ENCODE data around the gene DNAH1. TPM values are rescaled to one million over a fixed set of nuclear protein-coding genes. Genes with fewer than 3 reads are reported as not detected.

Gene DNAH1
- total RNA-seq, 1 donor, result 6.0 TPM

GRCh38 chr3:52397676-52398399 lies 81.7 kb downstream of the DNAH1 start:
- DNase-seq (ENCODE audit: low read depth), result no peak
- TF ChIP-seq, protein P1, sequence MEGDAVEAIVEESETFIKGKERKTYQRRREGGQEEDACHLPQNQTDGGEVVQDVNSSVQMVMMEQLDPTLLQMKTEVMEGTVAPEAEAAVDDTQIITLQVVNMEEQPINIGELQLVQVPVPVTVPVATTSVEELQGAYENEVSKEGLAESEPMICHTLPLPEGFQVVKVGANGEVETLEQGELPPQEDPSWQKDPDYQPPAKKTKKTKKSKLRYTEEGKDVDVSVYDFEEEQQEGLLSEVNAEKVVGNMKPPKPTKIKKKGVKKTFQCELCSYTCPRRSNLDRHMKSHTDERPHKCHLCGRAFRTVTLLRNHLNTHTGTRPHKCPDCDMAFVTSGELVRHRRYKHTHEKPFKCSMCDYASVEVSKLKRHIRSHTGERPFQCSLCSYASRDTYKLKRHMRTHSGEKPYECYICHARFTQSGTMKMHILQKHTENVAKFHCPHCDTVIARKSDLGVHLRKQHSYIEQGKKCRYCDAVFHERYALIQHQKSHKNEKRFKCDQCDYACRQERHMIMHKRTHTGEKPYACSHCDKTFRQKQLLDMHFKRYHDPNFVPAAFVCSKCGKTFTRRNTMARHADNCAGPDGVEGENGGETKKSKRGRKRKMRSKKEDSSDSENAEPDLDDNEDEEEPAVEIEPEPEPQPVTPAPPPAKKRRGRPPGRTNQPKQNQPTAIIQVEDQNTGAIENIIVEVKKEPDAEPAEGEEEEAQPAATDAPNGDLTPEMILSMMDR (IDR thresholded peaks at IDR 0.05; ENCODE audit: insufficient read depth, low read length), result no peak
- no peak overlapping the region for H3K4me3 ChIP-seq (ENCODE audit: low read depth, low read length)

DNA sequence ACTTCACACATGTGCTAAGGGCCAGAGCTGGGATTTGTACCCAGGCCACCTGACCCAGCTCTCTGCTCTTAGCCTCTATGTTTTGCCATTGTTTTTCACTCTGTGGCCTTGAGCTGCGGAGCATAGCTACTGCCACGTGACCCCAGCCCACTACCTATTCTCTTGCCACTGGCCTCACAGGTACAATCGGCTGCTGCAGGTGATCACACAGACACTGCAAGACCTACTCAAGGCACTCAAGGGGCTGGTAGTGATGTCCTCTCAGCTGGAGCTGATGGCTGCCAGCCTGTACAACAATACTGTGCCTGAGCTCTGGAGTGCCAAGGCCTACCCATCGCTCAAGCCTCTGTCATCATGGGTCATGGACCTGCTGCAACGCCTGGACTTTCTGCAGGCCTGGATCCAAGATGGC lies 82.6 kb downstream of the DNAH1 start:
- H3K4me3 ChIP-seq (ENCODE audit: low read depth, low read length), result no peak overlapping the region
- TF ChIP-seq, protein P1 (IDR thresholded peaks at IDR 0.05; ENCODE audit: insufficient read depth, low read length), result no peak
- no peak for DNase-seq (ENCODE audit: low read depth)

DNA sequence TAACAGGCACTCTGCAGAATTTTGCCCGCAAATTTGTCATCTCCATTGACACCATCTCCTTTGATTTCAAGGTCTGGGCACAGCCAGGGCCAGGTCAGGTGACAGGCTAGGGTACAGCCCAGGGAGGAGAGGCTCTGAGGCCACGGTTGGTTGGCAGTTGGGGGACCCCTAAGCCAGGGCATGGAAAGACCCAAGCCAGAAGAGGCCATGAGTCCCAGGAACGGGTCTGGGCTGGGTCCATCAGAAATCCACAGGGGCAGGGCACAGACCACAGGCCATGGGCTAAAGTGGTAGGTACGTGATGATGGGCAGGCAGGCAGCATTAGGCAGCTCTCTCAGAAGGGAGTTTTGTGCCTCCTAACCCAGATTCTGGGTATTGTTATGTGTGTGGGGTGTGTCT lies 83.0 kb downstream of the DNAH1 start:
- TF ChIP-seq, protein P1 (IDR thresholded peaks at IDR 0.05; ENCODE audit: insufficient read depth, low read length), result no peak
- no peak overlapping the region for H3K4me3 ChIP-seq (ENCODE audit: low read depth, low read length)
- no peak for DNase-seq (ENCODE audit: low read depth)

DNA sequence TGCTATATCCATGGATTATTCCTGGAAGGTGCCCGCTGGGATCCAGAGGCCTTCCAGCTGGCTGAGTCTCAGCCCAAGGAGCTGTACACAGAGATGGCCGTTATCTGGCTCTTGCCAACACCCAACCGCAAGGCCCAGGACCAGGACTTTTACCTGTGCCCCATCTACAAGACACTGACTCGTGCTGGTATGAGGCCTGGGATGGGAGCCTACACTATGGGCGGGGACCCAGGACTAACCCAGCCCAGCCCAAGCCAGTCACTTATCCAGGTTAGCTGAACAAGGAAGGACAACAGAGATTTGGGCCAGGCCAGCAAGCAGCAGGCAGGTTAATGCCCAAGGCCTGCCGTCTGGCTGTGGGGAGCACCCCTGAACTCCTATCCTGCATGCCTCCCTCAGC lies 83.5 kb downstream of the DNAH1 start:
- no peak for DNase-seq (ENCODE audit: low read depth)
- H3K4me3 ChIP-seq (ENCODE audit: low read depth, low read length), result no peak overlapping the region
- TF ChIP-seq, protein P1 (IDR thresholded peaks at IDR 0.05; ENCODE audit: insufficient read depth, low read length), result no peak

DNA sequence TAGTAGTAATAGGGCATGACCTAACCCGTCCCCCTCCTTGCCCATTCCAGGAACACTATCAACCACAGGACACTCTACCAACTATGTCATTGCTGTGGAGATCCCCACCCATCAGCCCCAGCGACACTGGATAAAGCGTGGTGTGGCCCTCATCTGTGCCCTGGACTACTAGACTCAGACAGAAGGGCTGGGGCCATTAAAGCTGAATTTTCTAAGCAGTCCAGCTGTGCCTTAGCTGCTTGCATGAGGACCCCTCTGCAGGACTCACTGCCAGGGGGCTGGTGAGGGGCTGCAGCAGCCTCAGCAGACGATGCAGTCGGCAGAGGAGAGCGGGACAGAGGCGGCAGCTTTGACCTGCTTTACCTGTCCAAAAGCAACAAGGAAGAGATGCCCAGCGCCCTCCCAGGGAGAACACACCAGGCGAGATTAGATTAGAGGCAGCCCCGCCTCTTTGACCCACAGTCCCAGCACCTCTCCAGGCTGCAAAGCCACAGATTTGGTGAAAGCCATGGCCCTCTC lies 84.2 kb downstream of the DNAH1 start:
- DNase-seq (ENCODE audit: low read depth), result no peak
- TF ChIP-seq, protein P1 (IDR thresholded peaks at IDR 0.05; ENCODE audit: insufficient read depth, low read length), result no peak
- H3K4me3 ChIP-seq (ENCODE audit: low read depth, low read length), result no peak overlapping the region

GRCh38 chr3:52401021-52401420 lies 84.9 kb downstream of the DNAH1 start:
- TF ChIP-seq, protein P1 (IDR thresholded peaks at IDR 0.05; ENCODE audit: insufficient read depth, low read length), result no peak
- no peak for DNase-seq (ENCODE audit: low read depth)
- no peak overlapping the region for H3K4me3 ChIP-seq (ENCODE audit: low read depth, low read length)
